CD4-positive, CD25-positive, alpha-beta regulatory T cell (primary cell): ENCODE measurements around the gene EXOC1L. TPM values are rescaled to one million over a fixed set of nuclear protein-coding genes. Genes with fewer than 3 reads are reported as not detected.

ENCODE experiments used
- ATAC-seq, 2 donors: fragments of 150-1000 bp; cut with Tn5 transposase; one replicate each; pipeline ENCODE4 v1.10.0; 2021; ENCODE audit warnings: low read depth in 2 of 2, moderate number of reproducible peaks in 2 of 2, moderate library complexity in 1 of 2
- DNase-seq, 3 donors: peaks; one replicate each; pipeline versions ENCODE4 v3.0.0 to v3.0.0-alpha.2; 2012 to 2022; ENCODE audit warnings: mixed read lengths in 1 of 3
- H3K27ac ChIP-seq: one replicate; pipeline ENCODE4 v1.7.0; 2013; ENCODE audit warnings: mild to moderate bottlenecking, low read length; ENCODE audit not compliant: insufficient read depth, poor library complexity, severe bottlenecking
- H3K27me3 ChIP-seq: one replicate; pipeline ENCODE4 v1.7.0; 2013; ENCODE audit warnings: low read length; ENCODE audit not compliant: control insufficient read depth, insufficient read depth
- H3K36me3 ChIP-seq: one replicate; pipeline ENCODE4 v1.7.0; 2013; ENCODE audit warnings: mild to moderate bottlenecking, low read length, moderate library complexity; ENCODE audit not compliant: control insufficient read depth, insufficient read depth
- H3K4me1 ChIP-seq: 2 replicates; pipeline ENCODE4 v1.7.0; 2013; ENCODE audit warnings: mild to moderate bottlenecking, low read length; ENCODE audit not compliant: insufficient read depth, control insufficient read depth, poor library complexity, severe bottlenecking
- H3K4me3 ChIP-seq: one replicate; pipeline ENCODE4 v1.7.0; 2013; ENCODE audit warnings: low read depth, mild to moderate bottlenecking, low read length, moderate library complexity
- H3K9me3 ChIP-seq, 2 experiments: 1 replicate in 1 of 2; 2 replicates in 1 of 2; pipeline ENCODE4 v1.7.0; 2013; ENCODE audit warnings: low read length in 2 of 2, mild to moderate bottlenecking in 1 of 2, moderate library complexity in 1 of 2; ENCODE audit not compliant: control insufficient read depth in 2 of 2
- H3K27ac Mint-ChIP-seq, 3 donors: one replicate each; pipeline ENCODE4 v1.8.0; 2020 to 2022; ENCODE audit warnings: mild to moderate bottlenecking in 3 of 3, mixed read lengths in 3 of 3, moderate library complexity in 2 of 3
- H3K27me3 Mint-ChIP-seq: one replicate; pipeline ENCODE4 v1.8.0; 2022; ENCODE audit warnings: mild to moderate bottlenecking, mixed read lengths
- H3K36me3 Mint-ChIP-seq: one replicate; pipeline ENCODE4 v1.8.0; 2020; ENCODE audit warnings: mixed read lengths
- H3K4me1 Mint-ChIP-seq, 4 donors: one replicate each; pipeline ENCODE4 v1.8.0; 2020 to 2022; ENCODE audit warnings: mixed read lengths in 4 of 4, mild to moderate bottlenecking in 1 of 4
- H3K4me3 Mint-ChIP-seq, 4 donors: one replicate each; pipeline ENCODE4 v1.8.0; 2020 to 2022; ENCODE audit warnings: mild to moderate bottlenecking in 4 of 4, mixed read lengths in 4 of 4, moderate library complexity in 3 of 4
- H3K9me3 Mint-ChIP-seq, 7 donors: one replicate each; pipeline ENCODE4 v1.8.0; 2020 to 2022; ENCODE audit warnings: mixed read lengths in 7 of 7, mild to moderate bottlenecking in 3 of 7, moderate library complexity in 2 of 7
- polyA plus RNA-seq, 4 donors: library from polyadenylated mRNA; unstranded; fragments of 300-500 nt; fragmentation: Illumina TruSeq; gene quantifications; one replicate each; pipeline ENCODE4 v1.2.3, GENCODE V29; 2021
- total RNA-seq: library from RNA; stranded (reverse); gene quantifications from one replicate; pipeline ENCODE4 v1.2.3, GENCODE V29; 2022

The EXOC1L gene
- total and polyA plus RNA-seq, 5 donors from 2014 or later, result not detected

DNA sequence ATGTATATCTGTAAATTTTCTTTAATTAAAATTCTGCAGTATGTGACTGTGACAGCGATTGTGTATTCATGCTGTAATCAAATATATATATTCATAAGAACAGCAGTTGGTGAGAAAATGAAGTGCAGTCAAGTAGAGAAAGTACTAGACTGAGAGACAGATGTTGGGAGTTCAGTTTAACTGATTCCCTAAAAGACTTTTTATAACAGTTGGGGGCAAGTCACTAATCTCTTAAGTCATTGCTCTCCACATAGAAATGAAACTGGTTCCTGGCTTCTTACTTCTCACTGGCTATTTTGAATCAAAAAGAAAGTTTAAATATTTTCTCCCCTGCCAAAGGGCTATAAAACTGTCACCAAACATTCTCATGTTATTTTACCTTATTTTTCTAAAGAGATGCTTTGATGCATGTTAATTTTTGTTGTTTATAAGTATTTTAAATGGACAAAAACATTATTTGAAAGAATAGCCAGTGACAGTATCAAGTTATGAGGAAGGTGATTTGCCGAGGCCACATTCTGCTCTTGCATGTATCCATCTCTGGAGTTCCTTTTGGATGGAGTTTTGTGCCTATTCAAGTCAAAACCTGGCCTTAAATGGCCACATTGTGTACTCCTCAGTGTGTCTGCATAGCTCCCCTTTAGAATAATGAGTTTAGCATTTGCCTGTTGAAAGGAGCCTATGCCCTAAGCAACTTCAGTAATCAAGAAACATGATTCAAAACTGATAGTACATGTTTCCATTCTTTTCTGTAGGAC is 64.7 kb downstream of the EXOC1L start:
- Histone ChIP-seq H3K9me3 (no peaks in the 10 kb centered on the region), H3K4me3 (no peak overlapping the region), H3K4me1 (peaks cover 4% of the 10 kb centered on the region), H3K27me3 (no peaks in the 10 kb centered on the region), H3K27ac (no peak overlapping the region), H3K36me3 (peaks cover 40% of the 10 kb centered on the region)
- Mint-ChIP-seq H3K4me1 (peaks cover 0 to 18% (median 14%) of the 10 kb centered on the region in 4 donors), H3K27ac (peak overlapping the region in 1 of 3 donors; percentile 41), H3K27me3 (no peaks in the 10 kb centered on the region), H3K4me3 (no peak overlapping the region), H3K9me3 (no peaks in the 10 kb centered on the region), H3K36me3 (peaks cover 24% of the 10 kb centered on the region)
- ATAC-seq (no peak), DNase-seq (no peak)

DNA sequence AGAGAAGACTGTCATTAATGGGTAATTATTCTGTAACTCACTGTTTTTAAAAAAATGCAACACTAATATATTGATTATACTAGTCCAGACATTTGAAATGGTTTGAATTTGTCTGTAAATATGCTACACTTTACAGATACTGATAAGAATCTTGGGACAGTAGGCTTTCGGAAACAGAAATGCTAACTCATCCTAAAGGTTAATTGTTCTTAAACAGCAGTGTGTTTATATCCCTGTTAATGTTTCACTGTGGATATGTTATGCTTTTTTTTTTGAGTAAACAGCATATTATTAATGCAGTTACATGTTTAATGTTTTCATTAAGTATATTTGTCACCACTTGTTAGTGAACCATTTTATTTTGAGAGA is 65.2 kb downstream of the EXOC1L start:
- Histone ChIP-seq H3K4me1 (peaks cover 4% of the 10 kb centered on the region), H3K27me3 (no peaks in the 10 kb centered on the region), H3K36me3 (peaks cover 39% of the 10 kb centered on the region), H3K9me3 (no peaks in the 10 kb centered on the region), H3K4me3 (no peak overlapping the region), H3K27ac (no peak overlapping the region)
- ATAC-seq, result no peak
- Mint-ChIP-seq H3K9me3 (no peaks in the 10 kb centered on the region), H3K27me3 (no peaks in the 10 kb centered on the region), H3K36me3 (peaks cover 25% of the 10 kb centered on the region), H3K27ac (peak overlapping the region in 1 of 3 donors; percentile 41), H3K4me1 (peaks cover 6 to 18% (median 14%) of the 10 kb centered on the region in 4 donors), H3K4me3 (no peak overlapping the region)
- DNase-seq, result no peak

Other genes starting within 250 kb of the EXOC1L start
- gene PDCL2, start 227.5 kb upstream of the EXOC1L start, total RNA-seq, result not detected
- not detected for gene PDCL2, start 227.5 kb upstream of the EXOC1L start, polyA plus RNA-seq
- not detected for gene NMU, start 183.5 kb upstream of the EXOC1L start, total RNA-seq
- under 1 TPM in 1 of 4 donors, not detected in 3; 0.88 TPM for gene NMU, start 183.5 kb upstream of the EXOC1L start, polyA plus RNA-seq
- 23.3 TPM for gene EXOC1, start 33.9 kb downstream of the EXOC1L start, total RNA-seq
- gene EXOC1, start 33.9 kb downstream of the EXOC1L start, polyA plus RNA-seq, result 10 to 100 TPM; 14.8 to 24.3 (median 16.1) TPM
- gene CEP135, start 129.2 kb downstream of the EXOC1L start, total RNA-seq, result 23.9 TPM
- gene CEP135, start 129.2 kb downstream of the EXOC1L start, polyA plus RNA-seq, result 10 to 100 TPM in 3 of 4 donors, 1 to 10 TPM in 1; 9.3 to 13.6 (median 10.4) TPM